ENCODE measurements around the gene STYXL1.

DNA sequence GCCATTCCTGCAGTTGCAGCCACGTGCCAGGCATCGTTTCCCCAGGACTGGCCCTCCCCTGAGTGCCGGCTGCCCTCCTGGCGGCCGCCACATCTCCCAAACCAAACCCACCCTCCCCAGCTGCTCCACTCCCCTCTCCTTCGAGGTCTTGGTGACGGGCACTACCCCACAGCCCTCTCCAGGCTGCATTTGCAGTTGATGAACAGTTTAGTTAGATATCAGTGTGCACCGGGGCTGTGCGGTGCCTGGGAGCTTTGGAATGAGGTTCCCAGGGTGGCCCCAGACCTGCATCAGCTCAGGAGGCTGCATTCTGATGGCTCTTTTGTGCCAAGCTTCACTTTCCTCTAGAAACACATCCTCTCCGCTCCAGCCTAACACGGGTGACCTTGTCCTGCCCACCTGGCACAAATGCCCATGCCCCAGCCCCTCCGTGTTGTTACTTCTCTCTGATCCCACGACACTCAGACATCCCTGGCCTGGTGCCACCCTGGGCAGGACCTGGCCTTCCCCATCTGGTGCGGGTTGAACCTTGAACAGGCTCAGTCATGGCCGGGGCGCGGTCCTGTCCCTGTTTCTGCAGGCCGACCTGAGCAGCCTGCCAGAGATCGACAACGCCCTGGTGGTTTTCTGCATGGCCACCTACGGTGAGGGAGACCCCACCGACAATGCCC is 67.9 kb downstream of the STYXL1 start:
- TF ChIP-seq POLR2A (IDR thresholded peaks at IDR 0.05) = no peak
- TF ChIP-seq, protein P1, sequence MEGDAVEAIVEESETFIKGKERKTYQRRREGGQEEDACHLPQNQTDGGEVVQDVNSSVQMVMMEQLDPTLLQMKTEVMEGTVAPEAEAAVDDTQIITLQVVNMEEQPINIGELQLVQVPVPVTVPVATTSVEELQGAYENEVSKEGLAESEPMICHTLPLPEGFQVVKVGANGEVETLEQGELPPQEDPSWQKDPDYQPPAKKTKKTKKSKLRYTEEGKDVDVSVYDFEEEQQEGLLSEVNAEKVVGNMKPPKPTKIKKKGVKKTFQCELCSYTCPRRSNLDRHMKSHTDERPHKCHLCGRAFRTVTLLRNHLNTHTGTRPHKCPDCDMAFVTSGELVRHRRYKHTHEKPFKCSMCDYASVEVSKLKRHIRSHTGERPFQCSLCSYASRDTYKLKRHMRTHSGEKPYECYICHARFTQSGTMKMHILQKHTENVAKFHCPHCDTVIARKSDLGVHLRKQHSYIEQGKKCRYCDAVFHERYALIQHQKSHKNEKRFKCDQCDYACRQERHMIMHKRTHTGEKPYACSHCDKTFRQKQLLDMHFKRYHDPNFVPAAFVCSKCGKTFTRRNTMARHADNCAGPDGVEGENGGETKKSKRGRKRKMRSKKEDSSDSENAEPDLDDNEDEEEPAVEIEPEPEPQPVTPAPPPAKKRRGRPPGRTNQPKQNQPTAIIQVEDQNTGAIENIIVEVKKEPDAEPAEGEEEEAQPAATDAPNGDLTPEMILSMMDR (IDR thresholded peaks at IDR 0.05) = no peak
- no peak for TF ChIP-seq POLR2AphosphoS5 (IDR thresholded peaks at IDR 0.05)

All from breast epithelium (tissue), 3 donors.